GM19395 (cell line): ENCODE results near the gene ARHGAP35.
"Not testable (repeated sequence)": the region's sequence is repeated elsewhere in the genome, so short reads cannot be mapped to it uniquely, and the experiment has no call there.

ENCODE experiments used
- ATAC-seq: cut with Tn5 transposase; IDR thresholded peaks from one replicate; pipeline ENCODE4 v1.9.1; 2021; ENCODE audit warnings: mild to moderate bottlenecking, moderate library complexity; ENCODE audit not compliant: unreplicated experiment

The ARHGAP35 gene

GRCh38 chr19:46860846-46861690 is at the start of gene ARHGAP35:
TSS of gene ARHGAP35 (plus strand) at chr19:46860997. CDS start at chr19:46918676, 57,679 bp downstream.
- no peak for ATAC-seq

- no peak for ATAC-seq
These were observed 47.6 kb upstream of the ARHGAP35 start for GRCh38 chr19:46812977-46813838.

GRCh38 chr19:46813839-46814358 is 46.9 kb upstream of the ARHGAP35 start:
- no peak for ATAC-seq

- ATAC-seq: no peak
These were observed 44.8 kb upstream of the ARHGAP35 start for GRCh38 chr19:46815833-46816627.

- ATAC-seq: no peak
These were observed 42.0 kb upstream of the ARHGAP35 start for GRCh38 chr19:46818812-46819211.

GRCh38 chr19:46821512-46822409 is 39.0 kb upstream of the ARHGAP35 start:
- ATAC-seq: no peak

- ATAC-seq: not testable (repeated sequence)
These were observed 38.4 kb upstream of the ARHGAP35 start for GRCh38 chr19:46822410-46822787.

GRCh38 chr19:46823049-46823448 is 37.7 kb upstream of the ARHGAP35 start:
- ATAC-seq: no peak

- no peak for ATAC-seq
These were observed 35.7 kb upstream of the ARHGAP35 start for GRCh38 chr19:46824890-46825730.

GRCh38 chr19:46825731-46826055 is 35.1 kb upstream of the ARHGAP35 start:
- ATAC-seq: no peak

GRCh38 chr19:46828484-46828883 is 32.3 kb upstream of the ARHGAP35 start:
- no peak for ATAC-seq

- no peak for ATAC-seq
These were observed 29.9 kb upstream of the ARHGAP35 start for GRCh38 chr19:46830864-46831263.

GRCh38 chr19:46834121-46834520 is 26.7 kb upstream of the ARHGAP35 start:
- no peak for ATAC-seq

GRCh38 chr19:46834984-46835383 is 25.8 kb upstream of the ARHGAP35 start:
- ATAC-seq: no peak

GRCh38 chr19:46838160-46838559 is 22.6 kb upstream of the ARHGAP35 start:
- ATAC-seq: no peak

- no peak for ATAC-seq
These were observed 20.9 kb upstream of the ARHGAP35 start for GRCh38 chr19:46839752-46840497.

- no peak for ATAC-seq
These were observed 20.3 kb upstream of the ARHGAP35 start for GRCh38 chr19:46840498-46840942.

- no peak for ATAC-seq
These were observed 19.2 kb upstream of the ARHGAP35 start for GRCh38 chr19:46841458-46842083.
